ENCODE measurements around the gene CELSR1. TPM values are rescaled to one million over a fixed set of nuclear protein-coding genes. Genes with fewer than 3 reads are reported as not detected.

The CELSR1 gene
- polyA plus RNA-seq, 2 donors: 19.8 to 34.8 TPM

GRCh38 chr22:46574993-46575910 lies 37.8 kb upstream of the CELSR1 start:
- Histone ChIP-seq H3K9me3 (ENCODE audit: control insufficient read depth in 2 of 2, insufficient read depth in 1 of 2, low read depth in 1 of 2, low read length in 1 of 2) (peaks cover 6 to 7% of the 10 kb centered on the region in 2 donors), H3K36me3 (ENCODE audit: control insufficient read depth in 2 of 2, insufficient read depth in 2 of 2, low read length in 1 of 2) (no peaks in the 10 kb centered on the region), H3K27ac (ENCODE audit: low read depth in 2 of 2, low read length in 1 of 2) (peak overlapping the region; percentile 49 to 81), H3K27me3 (ENCODE audit: control insufficient read depth in 1 of 2, insufficient read depth in 2 of 2, low read length in 2 of 2) (no peaks in the 10 kb centered on the region), H3K4me3 (ENCODE audit: low read depth in 1 of 2, low read length in 2 of 2) (no peak overlapping the region), H3K4me1 (ENCODE audit: control insufficient read depth in 2 of 2, insufficient read depth in 2 of 2, low read length in 1 of 2) (peaks cover 13 to 32% of the 10 kb centered on the region in 2 donors)
- WGBS, 2 donors: 62 to 67% methylated on average over 19 of the region's 19 CpGs

- peak overlapping the region; percentile 39 to 49 for H3K27ac ChIP-seq (ENCODE audit: low read depth in 2 of 2, low read length in 1 of 2)
- WGBS, 2 donors: 87 to 89% methylated on average over 15 of the region's 15 CpGs
These were observed 37.1 kb upstream of the CELSR1 start for GRCh38 chr22:46574438-46574992.

GRCh38 chr22:46573781-46574437 lies 36.5 kb upstream of the CELSR1 start:
- H3K4me3 ChIP-seq (ENCODE audit: low read depth in 1 of 2, low read length in 2 of 2): no peak overlapping the region
- peaks cover 13 to 23% of the 10 kb centered on the region in 2 donors for H3K4me1 ChIP-seq (ENCODE audit: control insufficient read depth in 2 of 2, insufficient read depth in 2 of 2, low read length in 1 of 2)
- H3K27me3 ChIP-seq (ENCODE audit: control insufficient read depth in 1 of 2, insufficient read depth in 2 of 2, low read length in 2 of 2): no peaks in the 10 kb centered on the region
- H3K36me3 ChIP-seq (ENCODE audit: control insufficient read depth in 2 of 2, insufficient read depth in 2 of 2, low read length in 1 of 2): no peaks in the 10 kb centered on the region
- 83 to 85% methylated on average over 18 of the region's 18 CpGs for WGBS, 2 donors
- H3K27ac ChIP-seq (ENCODE audit: low read depth in 2 of 2, low read length in 1 of 2): no peak overlapping the region
- H3K9me3 ChIP-seq (ENCODE audit: control insufficient read depth in 2 of 2, insufficient read depth in 1 of 2, low read depth in 1 of 2, low read length in 1 of 2): peaks cover 6 to 7% of the 10 kb centered on the region in 2 donors

More at GRCh38 chr22:46574438-46574992, 37.1 kb upstream of the CELSR1 start:
- Histone ChIP-seq H3K27me3 (ENCODE audit: control insufficient read depth in 1 of 2, insufficient read depth in 2 of 2, low read length in 2 of 2) (no peaks in the 10 kb centered on the region), H3K4me1 (ENCODE audit: control insufficient read depth in 2 of 2, insufficient read depth in 2 of 2, low read length in 1 of 2) (peaks cover 13 to 25% of the 10 kb centered on the region in 2 donors), H3K4me3 (ENCODE audit: low read depth in 1 of 2, low read length in 2 of 2) (no peak overlapping the region), H3K36me3 (ENCODE audit: control insufficient read depth in 2 of 2, insufficient read depth in 2 of 2, low read length in 1 of 2) (no peaks in the 10 kb centered on the region), H3K9me3 (ENCODE audit: control insufficient read depth in 2 of 2, insufficient read depth in 1 of 2, low read depth in 1 of 2, low read length in 1 of 2) (peaks cover 6 to 7% of the 10 kb centered on the region in 2 donors)

GRCh38 chr22:46572911-46573780 lies 35.7 kb upstream of the CELSR1 start:
- peaks cover 5 to 15% of the 10 kb centered on the region in 2 donors for H3K4me1 ChIP-seq (ENCODE audit: control insufficient read depth in 2 of 2, insufficient read depth in 2 of 2, low read length in 1 of 2)
- no peak overlapping the region for H3K27ac ChIP-seq (ENCODE audit: low read depth in 2 of 2, low read length in 1 of 2)
- no peaks in the 10 kb centered on the region for H3K36me3 ChIP-seq (ENCODE audit: control insufficient read depth in 2 of 2, insufficient read depth in 2 of 2, low read length in 1 of 2)
- peaks cover 6 to 7% of the 10 kb centered on the region in 2 donors for H3K9me3 ChIP-seq (ENCODE audit: control insufficient read depth in 2 of 2, insufficient read depth in 1 of 2, low read depth in 1 of 2, low read length in 1 of 2)
- 75 to 86% methylated on average over 19 of the region's 19 CpGs for WGBS, 2 donors
- no peaks in the 10 kb centered on the region for H3K27me3 ChIP-seq (ENCODE audit: control insufficient read depth in 1 of 2, insufficient read depth in 2 of 2, low read length in 2 of 2)
- no peak overlapping the region for H3K4me3 ChIP-seq (ENCODE audit: low read depth in 1 of 2, low read length in 2 of 2)

- H3K27ac ChIP-seq (ENCODE audit: low read depth in 2 of 2, low read length in 1 of 2): no peak overlapping the region
- peaks cover 5 to 9% of the 10 kb centered on the region in 2 donors for H3K4me1 ChIP-seq (ENCODE audit: control insufficient read depth in 2 of 2, insufficient read depth in 2 of 2, low read length in 1 of 2)
These were observed 34.3 kb upstream of the CELSR1 start for GRCh38 chr22:46571642-46572250.

GRCh38 chr22:46569848-46570695 lies 32.7 kb upstream of the CELSR1 start:
- 91 to 92% methylated on average over 17 of the region's 17 CpGs for WGBS, 2 donors
- H3K9me3 ChIP-seq (ENCODE audit: control insufficient read depth in 2 of 2, insufficient read depth in 1 of 2, low read depth in 1 of 2, low read length in 1 of 2): peaks cover 6 to 7% of the 10 kb centered on the region in 2 donors
- no peaks in the 10 kb centered on the region for H3K27me3 ChIP-seq (ENCODE audit: control insufficient read depth in 1 of 2, insufficient read depth in 2 of 2, low read length in 2 of 2)
- H3K36me3 ChIP-seq (ENCODE audit: control insufficient read depth in 2 of 2, insufficient read depth in 2 of 2, low read length in 1 of 2): no peaks in the 10 kb centered on the region
- H3K4me1 ChIP-seq (ENCODE audit: control insufficient read depth in 2 of 2, insufficient read depth in 2 of 2, low read length in 1 of 2): no peaks in the 10 kb centered on the region
- H3K4me3 ChIP-seq (ENCODE audit: low read depth in 1 of 2, low read length in 2 of 2): no peak overlapping the region
- no peak overlapping the region for H3K27ac ChIP-seq (ENCODE audit: low read depth in 2 of 2, low read length in 1 of 2)

More at GRCh38 chr22:46571642-46572250, 34.3 kb upstream of the CELSR1 start:
- WGBS, 2 donors: 85 to 86% methylated on average over 7 of the region's 7 CpGs
- no peaks in the 10 kb centered on the region for H3K36me3 ChIP-seq (ENCODE audit: control insufficient read depth in 2 of 2, insufficient read depth in 2 of 2, low read length in 1 of 2)
- no peaks in the 10 kb centered on the region for H3K27me3 ChIP-seq (ENCODE audit: control insufficient read depth in 1 of 2, insufficient read depth in 2 of 2, low read length in 2 of 2)
- peaks cover 6 to 7% of the 10 kb centered on the region in 2 donors for H3K9me3 ChIP-seq (ENCODE audit: control insufficient read depth in 2 of 2, insufficient read depth in 1 of 2, low read depth in 1 of 2, low read length in 1 of 2)
- no peak overlapping the region for H3K4me3 ChIP-seq (ENCODE audit: low read depth in 1 of 2, low read length in 2 of 2)

GRCh38 chr22:46569055-46569847 lies 31.8 kb upstream of the CELSR1 start:
- peaks cover 6 to 7% of the 10 kb centered on the region in 2 donors for H3K9me3 ChIP-seq (ENCODE audit: control insufficient read depth in 2 of 2, insufficient read depth in 1 of 2, low read depth in 1 of 2, low read length in 1 of 2)
- no peaks in the 10 kb centered on the region for H3K36me3 ChIP-seq (ENCODE audit: control insufficient read depth in 2 of 2, insufficient read depth in 2 of 2, low read length in 1 of 2)
- H3K4me3 ChIP-seq (ENCODE audit: low read depth in 1 of 2, low read length in 2 of 2): no peak overlapping the region
- WGBS, 2 donors: 82 to 85% methylated on average over 23 of the region's 23 CpGs
- H3K27me3 ChIP-seq (ENCODE audit: control insufficient read depth in 1 of 2, insufficient read depth in 2 of 2, low read length in 2 of 2): no peaks in the 10 kb centered on the region
- H3K27ac ChIP-seq (ENCODE audit: low read depth in 2 of 2, low read length in 1 of 2): no peak overlapping the region
- H3K4me1 ChIP-seq (ENCODE audit: control insufficient read depth in 2 of 2, insufficient read depth in 2 of 2, low read length in 1 of 2): no peaks in the 10 kb centered on the region

Data from esophagus (tissue), 2 donors.